SK-N-MC (cell line): Measurements from ENCODE around the gene CIROP.

Source experiments
- DNase-seq: peaks from one replicate; pipeline ENCODE4 v3.0.0-alpha.2; 2011; ENCODE audit warnings: low read depth, low spot score
- H3K27ac ChIP-seq: fragments of 200-600 bp; sonication (generic); 2 replicates; pipeline ENCODE4 v1.5.1; 2016; ENCODE audit warnings: mixed run types
- H3K36me3 ChIP-seq: fragments of 200-600 bp; sonication (generic); 2 replicates; pipeline ENCODE4 v1.6.1; 2017; ENCODE audit warnings: antibody characterized with exemption, low read length, mixed read lengths; ENCODE audit not compliant: insufficient read depth
- H3K4me3 ChIP-seq: fragments of 200-600 bp; sonication (generic); 2 replicates; pipeline ENCODE4 v1.5.1; 2016
- H3K9ac ChIP-seq: fragments of 200-600 bp; sonication (generic); 2 replicates; pipeline ENCODE4 v1.8.0; 2017; ENCODE audit warnings: mixed run types, mixed read lengths; ENCODE audit not compliant: insufficient read length
- H3K9me3 ChIP-seq: fragments of 200-600 bp; sonication (generic); 2 replicates; pipeline ENCODE4 v1.6.1; 2017; ENCODE audit warnings: low read depth, mild to moderate bottlenecking, antibody characterized with exemption, low read length, moderate library complexity, mixed read lengths
- EZH2 ChIP-seq: fragments of 200-600 bp; sonication (generic); IDR thresholded peaks from one replicate; pipeline ENCODE4 v1.6.1; 2017; ENCODE audit warnings: antibody characterized with exemption
- FOXP2 ChIP-seq: optimal IDR thresholded peaks from 2 replicates; pipeline ENCODE3; 2011; ENCODE audit warnings: mild to moderate bottlenecking, moderate library complexity; ENCODE audit not compliant: insufficient read depth; ENCODE audit errors: extremely low read length, control extremely low read depth
- POLR2AphosphoS5 ChIP-seq: IDR thresholded peaks from 2 replicates; pipeline ENCODE4 v1.6.1; 2012; ENCODE audit warnings: mild to moderate bottlenecking, low read depth, low read length, borderline replicate concordance

Gene CIROP

DNA sequence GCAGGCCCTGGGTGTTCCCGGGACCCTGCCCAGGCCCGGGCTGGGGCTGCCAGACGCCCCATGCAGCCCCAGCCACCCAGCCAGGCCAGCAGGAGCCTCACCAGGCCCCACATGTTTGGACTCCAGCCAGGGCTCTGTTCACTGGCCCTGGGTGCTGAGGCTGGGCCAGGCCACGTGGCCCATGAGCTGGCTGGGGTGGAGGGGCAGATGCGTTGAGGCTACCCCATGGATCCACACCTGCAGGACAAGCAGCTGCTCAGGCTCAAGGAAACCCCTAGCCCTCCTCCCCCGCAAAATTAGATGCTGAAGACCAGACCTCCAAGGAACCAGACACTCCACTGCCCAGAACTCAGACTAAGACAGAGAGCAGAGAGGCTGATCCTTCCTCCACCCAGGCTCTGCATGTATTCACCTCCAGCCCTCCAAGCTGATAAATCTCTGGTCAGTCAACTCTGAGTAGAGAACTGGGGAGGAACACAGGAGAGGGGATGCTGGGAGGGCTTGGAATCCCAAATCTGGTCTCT lies 49.1 kb downstream of the CIROP start:
- no peak for DNase-seq
- TF ChIP-seq POLR2AphosphoS5: no peak
- H3K9me3 ChIP-seq: no peaks in the 10 kb centered on the region
- no peak overlapping the region for H3K9ac ChIP-seq
- H3K36me3 ChIP-seq: peaks cover 16% of the 10 kb centered on the region
- no peak overlapping the region; the same call in 1 of the 2 replicates for H3K4me3 ChIP-seq
- H3K27ac ChIP-seq: no peak overlapping the region

DNA sequence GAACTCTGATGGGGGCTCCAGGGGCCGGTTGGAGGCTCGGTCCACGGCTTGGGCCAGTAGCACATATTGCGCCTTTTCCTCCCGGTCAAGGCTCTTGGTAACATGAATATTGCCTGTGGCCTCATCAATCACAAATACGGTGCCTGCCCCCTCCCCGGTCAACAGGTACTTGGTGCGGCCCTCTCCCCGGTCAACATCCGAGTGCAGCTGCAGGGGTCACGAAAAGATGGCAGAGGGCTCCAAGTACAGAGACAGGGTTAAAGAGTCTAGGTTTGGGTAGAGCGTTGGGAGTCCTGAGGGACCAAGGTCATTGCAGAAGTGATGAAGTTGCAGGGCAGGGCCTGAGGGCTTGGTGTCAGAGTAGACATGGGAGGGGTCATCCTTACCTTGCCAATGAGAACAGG lies 49.6 kb downstream of the CIROP start:
- no peak overlapping the region for H3K4me3 ChIP-seq
- no peak overlapping the region for H3K9ac ChIP-seq
- DNase-seq: no peak
- peaks cover 11% of the 10 kb centered on the region; the same call in 1 of the 2 replicates for H3K36me3 ChIP-seq
- no peak overlapping the region for H3K27ac ChIP-seq
- no peaks in the 10 kb centered on the region for H3K9me3 ChIP-seq
- no peak for TF ChIP-seq FOXP2
- no peak for TF ChIP-seq POLR2AphosphoS5
- no peak for TF ChIP-seq EZH2

GRCh38 chr14:23054000-23054811 lies 50.6 kb downstream of the CIROP start:
- no peak for DNase-seq

GRCh38 chr14:23053426-23053825 lies 51.4 kb downstream of the CIROP start:
- Histone ChIP-seq H3K27ac (no peak overlapping the region), H3K9me3 (no peaks in the 10 kb centered on the region), H3K4me3 (no peak overlapping the region), H3K9ac (no peak overlapping the region), H3K36me3 (no peaks in the 10 kb centered on the region)
- no peak for DNase-seq
- TF ChIP-seq POLR2AphosphoS5: no peak
- TF ChIP-seq FOXP2: no peak
- no peak for TF ChIP-seq EZH2

More at GRCh38 chr14:23054000-23054811, 50.6 kb downstream of the CIROP start:
- no peak overlapping the region for H3K4me3 ChIP-seq
- no peaks in the 10 kb centered on the region for H3K9me3 ChIP-seq
- no peak overlapping the region for H3K27ac ChIP-seq
- H3K36me3 ChIP-seq: peaks cover 6% of the 10 kb centered on the region; the same call in 1 of the 2 replicates
- TF ChIP-seq FOXP2: no peak
- no peak for TF ChIP-seq EZH2
- TF ChIP-seq POLR2AphosphoS5: no peak
- no peak overlapping the region for H3K9ac ChIP-seq

DNA sequence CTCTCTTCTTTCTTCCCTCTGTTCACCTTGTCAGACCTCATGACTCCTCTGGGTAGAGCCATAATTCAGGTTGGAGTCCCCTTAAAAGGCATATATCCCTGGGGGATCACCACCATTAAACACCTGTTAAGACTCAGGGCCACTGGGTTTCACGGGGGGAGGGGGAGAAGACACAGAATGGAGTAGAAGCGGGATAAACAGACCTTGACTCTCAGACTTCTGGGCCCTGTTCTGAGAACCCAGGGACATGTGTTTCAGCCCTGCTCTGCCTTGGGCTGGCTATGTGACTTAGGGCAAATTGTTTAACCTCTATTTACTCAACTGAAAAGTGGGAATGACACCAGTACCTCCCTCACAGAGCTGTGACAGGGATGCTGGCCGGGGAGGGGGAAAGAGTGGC lies 52.1 kb downstream of the CIROP start:
- no peak overlapping the region for H3K27ac ChIP-seq
- H3K36me3 ChIP-seq: no peaks in the 10 kb centered on the region
- no peaks in the 10 kb centered on the region for H3K9me3 ChIP-seq
- DNase-seq: no peak
- no peak for TF ChIP-seq POLR2AphosphoS5
- no peak for TF ChIP-seq EZH2
- TF ChIP-seq FOXP2: no peak
- no peak overlapping the region for H3K9ac ChIP-seq
- H3K4me3 ChIP-seq: no peak overlapping the region

DNA sequence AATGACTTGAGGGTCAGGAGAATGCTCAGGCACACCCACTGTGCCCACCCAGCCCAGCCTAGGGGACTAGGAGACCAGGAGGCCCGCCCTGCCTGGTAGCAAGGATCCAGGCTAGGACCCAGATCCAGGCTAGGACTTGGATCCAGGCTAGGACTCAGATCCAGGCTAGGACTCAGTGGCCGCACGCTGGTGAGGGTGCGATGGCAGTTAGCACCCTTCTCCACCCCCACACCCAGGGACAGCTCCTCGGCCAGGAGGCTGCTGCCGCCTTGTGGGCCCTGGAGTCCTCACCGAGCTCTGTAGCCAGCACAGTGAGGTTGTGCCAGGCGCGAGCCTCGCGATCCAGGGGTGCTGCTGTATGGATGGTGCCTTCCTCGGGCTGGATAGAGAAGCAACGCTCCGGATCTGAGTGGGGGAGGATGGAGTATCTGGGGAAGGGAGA lies 52.6 kb downstream of the CIROP start:
- Histone ChIP-seq H3K27ac (no peak overlapping the region), H3K4me3 (no peak overlapping the region), H3K36me3 (no peaks in the 10 kb centered on the region), H3K9me3 (no peaks in the 10 kb centered on the region), H3K9ac (no peak overlapping the region)
- TF ChIP-seq EZH2 (no peak), FOXP2 (no peak), POLR2AphosphoS5 (no peak)
- DNase-seq: no peak

DNA sequence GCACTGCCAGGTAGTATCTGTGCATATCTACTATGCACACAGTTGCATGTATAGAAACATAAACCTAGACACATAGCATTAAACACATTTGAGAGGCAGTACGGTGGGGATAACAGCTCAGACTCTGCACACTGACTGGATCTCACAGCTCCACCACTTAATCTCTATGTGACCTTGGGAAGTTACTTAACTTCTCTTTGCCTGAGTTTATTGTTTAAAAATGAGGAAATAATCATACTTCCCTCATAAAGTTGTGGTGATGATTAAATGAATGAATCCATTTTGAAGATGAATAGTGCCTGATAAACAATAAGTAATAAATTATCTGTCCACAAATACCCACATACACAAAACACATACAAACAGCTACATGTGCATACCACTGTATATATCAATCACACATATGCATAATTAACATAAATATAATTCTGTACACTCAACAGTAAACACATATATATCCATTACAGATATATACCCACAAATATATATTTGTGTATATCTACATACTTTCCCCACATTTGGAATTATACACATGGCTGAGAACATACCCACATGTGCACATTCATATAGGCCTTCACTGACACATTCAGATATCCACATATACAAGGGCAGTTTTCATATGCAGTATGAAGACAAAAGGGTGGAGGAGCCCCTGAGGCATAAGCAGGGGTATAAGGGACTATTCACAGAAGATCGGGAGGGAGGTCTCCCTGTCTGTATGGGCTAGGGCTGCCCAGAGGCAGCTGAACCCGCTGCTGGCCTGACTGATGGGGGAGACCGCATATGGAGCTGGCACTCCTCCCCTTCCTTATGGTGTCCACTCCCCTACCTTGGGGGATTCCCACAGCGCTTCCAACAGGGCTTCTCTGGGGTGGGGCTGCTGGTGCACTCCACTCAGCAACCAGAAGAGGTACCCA lies 53.4 kb downstream of the CIROP start:
- TF ChIP-seq FOXP2: no peak
- no peak for TF ChIP-seq POLR2AphosphoS5
- no peak for TF ChIP-seq EZH2
- H3K4me3 ChIP-seq: no peak overlapping the region
- no peaks in the 10 kb centered on the region for H3K36me3 ChIP-seq
- no peak overlapping the region for H3K9ac ChIP-seq
- no peaks in the 10 kb centered on the region for H3K9me3 ChIP-seq
- DNase-seq: no peak
- no peak overlapping the region for H3K27ac ChIP-seq
